CD4-positive, alpha-beta T cell treated with Interleukin-10 for 1 hour (primary cell): ENCODE data around the gene PIK3IP1.

Source experiments
- DNase-seq: peaks from one replicate; pipeline ENCODE4 v3.0.0-alpha.2; 2020

PIK3IP1 gene

GRCh38 chr22:31305194-31305593 is 12.9 kb upstream of the PIK3IP1 start:
- DNase-seq = no peak

GRCh38 chr22:31302537-31302936 is 10.2 kb upstream of the PIK3IP1 start:
- no peak for DNase-seq

DNA sequence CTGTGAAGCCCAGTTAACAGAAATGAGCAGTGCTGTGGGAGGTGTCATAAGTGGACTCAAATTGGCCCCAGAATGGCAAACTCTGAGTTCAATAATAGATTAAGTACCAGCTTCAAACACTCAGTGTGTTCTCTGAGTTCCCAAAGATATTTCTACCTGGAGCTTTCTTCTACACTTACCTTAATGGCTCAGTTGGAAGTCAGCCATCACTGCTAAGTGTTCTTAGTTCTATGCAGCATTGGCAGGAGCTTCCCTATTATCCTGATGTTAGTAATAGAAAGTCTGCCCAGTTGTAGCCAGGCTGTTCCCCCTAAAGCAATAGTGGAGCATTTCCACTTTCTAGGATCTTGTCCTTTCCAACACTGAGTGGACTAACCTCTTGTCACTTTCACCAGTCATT is 9.7 kb upstream of the PIK3IP1 start:
- DNase-seq = no peak

- DNase-seq = no peak
These were observed 8.6 kb upstream of the PIK3IP1 start for GRCh38 chr22:31300896-31301295.

GRCh38 chr22:31295831-31296657 is 3.8 kb upstream of the PIK3IP1 start:
- no peak for DNase-seq

DNA sequence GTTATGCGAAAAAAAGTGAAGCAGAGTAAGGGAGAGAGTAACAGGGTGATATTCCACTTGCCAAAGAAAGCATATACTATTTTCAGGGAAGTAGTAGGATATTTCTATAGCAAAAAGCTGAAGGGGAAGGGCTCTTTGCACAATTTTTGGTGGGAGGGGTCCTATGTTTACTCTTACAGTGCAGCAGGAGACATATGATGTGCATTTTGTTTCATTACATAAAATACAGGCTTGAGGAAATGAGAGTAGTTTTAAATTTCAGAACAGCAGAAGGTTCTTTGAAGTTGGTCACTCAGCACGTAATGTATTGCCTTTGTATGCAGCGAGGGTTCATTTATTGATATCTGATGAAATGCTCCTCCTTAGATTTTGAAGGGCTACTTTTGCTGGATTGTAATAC is 3.1 kb upstream of the PIK3IP1 start:
- DNase-seq = no peak

- DNase-seq = peak; percentile 41
These were observed 630 bp downstream of the PIK3IP1 start for GRCh38 chr22:31291481-31292235.

DNA sequence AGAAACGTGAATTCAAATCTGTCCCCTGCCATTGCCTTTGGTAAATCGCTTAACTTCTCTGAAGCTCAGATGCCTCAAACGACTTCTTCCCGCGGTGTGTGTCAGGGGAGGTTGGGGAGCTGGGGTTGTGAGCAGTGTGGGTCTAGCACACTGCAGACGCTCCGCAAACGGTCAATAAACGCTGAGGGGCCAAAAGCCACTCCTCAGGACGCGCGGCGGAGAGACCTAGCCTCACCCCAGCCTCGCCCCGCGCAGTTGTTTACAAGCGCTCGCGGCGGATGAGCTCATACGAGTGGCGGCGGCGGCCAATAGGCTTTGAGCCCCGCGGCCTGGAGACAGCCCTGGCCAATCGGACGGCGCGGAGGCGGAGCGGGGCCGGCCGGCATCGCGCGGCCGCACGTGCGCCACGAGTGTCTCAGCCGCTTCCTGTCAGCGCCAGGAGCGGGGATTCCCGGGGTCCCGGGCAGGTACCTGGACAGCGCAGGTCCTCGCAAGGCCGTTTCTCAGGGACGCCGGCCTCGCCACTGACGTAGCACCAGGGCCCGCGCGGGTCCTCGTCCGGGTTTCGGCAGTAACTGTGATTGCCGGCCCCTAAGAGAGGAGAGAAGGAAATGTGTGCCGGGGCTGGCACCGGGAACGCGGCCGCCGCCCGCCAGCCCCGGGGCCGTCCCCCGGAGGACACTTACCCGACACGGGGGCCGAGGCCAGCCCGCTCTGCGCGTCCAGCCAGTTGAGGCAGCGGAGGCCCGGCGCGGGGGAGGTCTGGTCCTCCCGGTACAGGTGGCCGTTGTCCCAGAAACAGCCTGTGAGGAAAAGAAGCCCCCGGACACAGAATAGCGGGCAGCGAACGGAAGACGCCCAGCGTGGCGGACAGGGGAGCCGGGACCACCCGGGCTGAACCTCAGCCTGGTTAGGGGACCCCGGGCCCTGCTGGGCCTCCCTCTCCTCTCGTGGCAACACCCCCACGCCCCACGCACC is 1.5 kb downstream of the PIK3IP1 start:
- peak; percentile 96 for DNase-seq

GRCh38 chr22:31289344-31289743 is 2.9 kb downstream of the PIK3IP1 start:
- DNase-seq = no peak

DNA sequence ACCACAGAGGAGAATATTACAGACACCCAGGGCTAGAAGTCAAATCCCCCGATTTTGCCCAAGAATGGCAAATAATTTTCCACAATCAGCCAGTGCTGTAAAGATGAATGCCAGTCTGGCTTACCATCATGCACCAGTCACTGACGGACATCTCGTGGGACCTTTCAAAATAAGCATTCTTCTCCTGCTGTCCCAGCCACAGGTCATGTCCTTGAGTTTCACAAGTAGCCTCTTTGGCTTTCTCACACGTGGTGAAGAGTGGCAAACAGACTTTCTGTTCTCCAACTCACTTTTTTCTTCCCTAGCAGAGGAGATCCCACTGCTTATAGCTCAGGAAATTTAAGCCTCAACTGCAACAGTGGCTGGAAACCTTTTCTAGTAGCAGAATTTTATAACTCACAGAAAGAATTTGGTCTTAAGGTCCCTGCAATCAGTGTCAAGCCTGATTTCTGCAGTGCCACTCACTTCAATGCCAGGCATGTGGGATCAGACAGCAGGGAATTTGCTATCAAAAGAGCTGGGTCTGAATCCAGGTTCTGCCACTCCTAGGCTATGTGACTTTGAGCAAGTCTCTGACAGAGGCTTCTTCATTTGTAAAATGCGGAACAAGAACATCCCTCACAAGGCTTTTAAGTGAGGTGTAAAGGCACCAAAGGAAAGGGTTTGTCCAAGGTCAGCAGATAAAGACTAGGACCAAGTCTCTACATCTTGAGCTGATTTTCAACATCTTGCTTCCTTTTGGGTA is 3.6 kb downstream of the PIK3IP1 start:
- no peak for DNase-seq

GRCh38 chr22:31287818-31288495 is 4.3 kb downstream of the PIK3IP1 start:
- DNase-seq = no peak

GRCh38 chr22:31286360-31287255 is 5.7 kb downstream of the PIK3IP1 start:
- DNase-seq = peak; percentile 85

DNA sequence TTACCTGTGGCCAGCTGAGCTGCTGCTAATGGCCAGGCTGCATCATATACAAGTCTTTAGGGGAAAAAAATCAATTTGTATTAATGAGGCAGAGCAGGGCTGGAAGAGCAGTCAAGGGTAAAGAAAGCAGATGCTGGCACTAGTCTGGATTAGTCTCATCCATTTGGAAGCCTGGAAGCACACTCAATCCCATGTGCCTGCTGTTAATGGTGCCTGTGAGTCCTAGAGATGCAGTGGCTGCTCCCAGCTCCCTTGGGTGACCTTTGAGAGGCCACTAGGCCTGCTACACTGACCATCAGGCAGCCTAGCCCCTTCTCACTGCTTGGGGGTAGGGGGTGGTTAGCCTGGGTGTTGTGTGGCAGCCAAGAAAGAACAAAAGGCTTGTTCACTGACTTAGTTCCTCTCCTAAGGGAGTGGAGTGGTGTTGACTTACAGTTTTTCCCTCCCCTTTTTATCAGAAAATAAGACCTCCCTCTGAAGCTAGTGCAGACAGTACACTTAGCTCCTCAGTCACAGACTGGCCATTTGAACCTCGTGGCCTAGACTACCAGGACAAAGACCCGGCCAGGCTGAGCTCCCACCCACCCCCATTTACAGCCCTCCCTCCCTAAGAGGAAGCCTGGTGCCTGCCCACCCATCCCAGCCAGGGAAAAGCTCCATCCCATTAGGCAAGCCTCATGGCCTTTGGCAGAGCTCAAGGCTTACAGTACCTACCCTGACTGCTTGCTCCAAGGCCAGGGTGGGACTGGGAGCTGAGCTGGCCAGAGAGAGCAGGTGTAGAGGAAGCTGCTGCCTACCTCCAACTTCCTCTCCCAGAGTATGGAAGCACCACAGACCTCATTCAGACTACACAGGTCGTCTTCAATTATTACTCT is 7.8 kb downstream of the PIK3IP1 start:
- no peak for DNase-seq

DNA sequence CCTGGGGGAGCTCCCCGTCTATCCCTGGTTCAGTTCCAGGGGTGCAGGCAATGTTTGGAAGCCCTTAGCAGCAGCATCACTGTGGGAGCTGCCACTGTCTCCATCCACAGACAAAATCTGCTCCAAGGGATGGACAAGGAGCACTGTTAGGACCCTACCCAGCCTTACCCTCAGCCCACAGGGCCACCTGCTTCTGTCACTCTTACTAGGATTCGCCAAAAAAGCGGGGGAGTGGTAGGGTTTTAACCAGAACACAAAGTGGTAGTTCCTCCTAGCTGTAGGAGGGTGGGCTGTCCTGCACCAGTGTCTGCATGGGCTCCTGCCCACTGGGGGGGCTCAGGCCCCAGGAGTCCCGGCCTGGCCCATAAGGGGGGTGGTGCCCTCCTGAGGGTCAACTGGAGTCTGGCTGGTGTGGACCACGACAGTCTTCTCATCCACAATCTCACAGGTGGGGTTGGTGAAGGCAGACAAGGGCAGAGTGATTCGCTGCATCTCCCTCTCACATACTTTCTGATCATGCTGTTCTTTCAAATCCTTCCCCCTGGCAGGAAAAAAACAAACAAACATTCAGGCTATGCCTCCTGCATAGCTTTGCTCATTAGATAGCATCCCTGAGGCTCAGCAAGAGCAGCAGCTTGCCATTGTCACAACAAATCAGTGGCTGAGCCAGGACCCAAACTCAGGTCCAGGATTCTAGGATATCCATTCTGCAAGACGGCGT is 9.4 kb downstream of the PIK3IP1 start:
- DNase-seq = no peak

- DNase-seq = no peak
These were observed 10.6 kb downstream of the PIK3IP1 start for GRCh38 chr22:31281733-31282132.

- no peak for DNase-seq
These were observed 12.3 kb downstream of the PIK3IP1 start for GRCh38 chr22:31279821-31280505.

DNA sequence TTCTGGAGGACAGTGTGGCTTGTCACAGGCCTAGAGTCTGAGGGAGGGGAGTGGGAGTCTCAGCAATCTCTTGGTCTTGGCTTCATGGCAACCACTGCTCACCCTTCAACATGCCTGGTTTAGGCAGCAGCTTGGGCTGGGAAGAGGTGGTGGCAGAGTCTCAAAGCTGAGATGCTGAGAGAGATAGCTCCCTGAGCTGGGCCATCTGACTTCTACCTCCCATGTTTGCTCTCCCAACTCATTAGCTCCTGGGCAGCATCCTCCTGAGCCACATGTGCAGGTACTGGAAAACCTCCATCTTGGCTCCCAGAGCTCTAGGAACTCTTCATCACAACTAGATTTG is 13.0 kb downstream of the PIK3IP1 start:
- no peak for DNase-seq

DNA sequence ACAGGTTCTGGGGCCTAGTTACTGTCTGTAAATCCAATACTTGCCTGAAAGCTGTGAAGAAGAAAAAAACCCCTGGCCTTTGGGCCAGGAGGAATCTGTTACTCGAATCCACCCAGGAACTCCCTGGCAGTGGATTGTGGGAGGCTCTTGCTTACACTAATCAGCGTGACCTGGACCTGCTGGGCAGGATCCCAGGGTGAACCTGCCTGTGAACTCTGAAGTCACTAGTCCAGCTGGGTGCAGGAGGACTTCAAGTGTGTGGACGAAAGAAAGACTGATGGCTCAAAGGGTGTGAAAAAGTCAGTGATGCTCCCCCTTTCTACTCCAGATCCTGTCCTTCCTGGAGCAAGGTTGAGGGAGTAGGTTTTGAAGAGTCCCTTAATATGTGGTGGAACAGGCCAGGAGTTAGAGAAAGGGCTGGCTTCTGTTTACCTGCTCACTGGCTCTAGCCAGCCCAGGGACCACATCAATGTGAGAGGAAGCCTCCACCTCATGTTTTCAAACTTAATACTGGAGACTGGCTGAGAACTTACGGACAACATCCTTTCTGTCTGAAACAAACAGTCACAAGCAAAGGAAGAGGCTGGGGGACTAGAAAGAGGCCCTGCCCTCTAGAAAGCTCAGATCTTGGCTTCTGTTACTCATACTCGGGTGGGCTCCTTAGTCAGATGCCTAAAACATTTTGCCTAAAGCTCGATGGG is 13.5 kb downstream of the PIK3IP1 start:
- peak; percentile 65 for DNase-seq
